HuH-7 (cell line): Measurements from ENCODE around the gene C16orf54.
"Not testable (repeated sequence)": the region's sequence is repeated elsewhere in the genome, so short reads cannot be mapped to it uniquely, and the experiment has no call there.

Source experiments
- DNase-seq: peaks from one replicate; pipeline ENCODE4 v3.0.0; 2011; ENCODE audit warnings: low spot score

C16orf54 gene

GRCh38 chr16:29745853-29746345 lies at the start of gene C16orf54:
C16orf54 (minus strand) TSS chr16:29745990; CDS start chr16:29744951, 1,039 bp downstream.
- no peak for DNase-seq

DNA sequence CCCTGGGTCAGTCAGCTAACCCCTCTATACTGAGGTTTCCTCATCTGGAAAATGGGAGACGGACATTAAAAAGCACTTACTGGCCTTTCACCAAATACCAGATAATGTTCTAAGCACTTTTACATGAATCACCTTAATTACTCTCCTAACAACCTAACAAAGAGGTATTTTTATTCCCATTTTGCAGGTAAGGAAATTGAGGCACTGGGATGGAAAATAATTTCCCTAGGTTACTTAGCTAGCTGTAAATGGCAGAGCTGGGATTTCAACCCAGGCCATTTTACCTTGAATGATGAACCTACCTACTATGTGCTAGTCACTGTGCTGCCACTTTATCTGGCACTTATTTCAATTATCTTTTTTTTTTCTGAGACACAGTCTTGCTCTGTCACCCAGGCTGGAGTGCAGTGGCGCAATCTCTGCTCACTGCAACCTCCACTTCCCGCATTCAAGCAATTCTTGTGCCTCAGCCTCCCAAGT lies 48.5 kb upstream of the C16orf54 start:
- DNase-seq = no peak

DNA sequence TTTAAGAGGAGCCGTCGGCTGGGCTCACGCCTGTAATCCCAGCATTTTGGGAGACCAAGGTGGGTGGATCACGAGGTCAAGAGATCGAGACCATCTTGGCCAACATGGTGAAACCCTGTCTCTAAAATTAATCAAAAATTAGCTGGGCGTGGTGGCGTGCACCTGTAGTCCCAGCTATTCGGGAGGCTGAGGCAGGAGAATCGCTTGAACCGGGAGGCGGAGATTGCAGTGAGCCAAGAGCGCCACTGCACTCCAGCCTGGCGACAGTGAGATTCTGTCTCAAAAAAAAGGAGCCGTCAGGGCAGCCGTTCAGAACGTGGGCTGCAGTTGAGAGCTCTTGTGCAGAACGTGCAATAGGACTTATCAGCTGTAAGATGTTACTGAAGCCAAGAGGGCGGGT lies 47.4 kb upstream of the C16orf54 start:
- not testable (repeated sequence) for DNase-seq

DNA sequence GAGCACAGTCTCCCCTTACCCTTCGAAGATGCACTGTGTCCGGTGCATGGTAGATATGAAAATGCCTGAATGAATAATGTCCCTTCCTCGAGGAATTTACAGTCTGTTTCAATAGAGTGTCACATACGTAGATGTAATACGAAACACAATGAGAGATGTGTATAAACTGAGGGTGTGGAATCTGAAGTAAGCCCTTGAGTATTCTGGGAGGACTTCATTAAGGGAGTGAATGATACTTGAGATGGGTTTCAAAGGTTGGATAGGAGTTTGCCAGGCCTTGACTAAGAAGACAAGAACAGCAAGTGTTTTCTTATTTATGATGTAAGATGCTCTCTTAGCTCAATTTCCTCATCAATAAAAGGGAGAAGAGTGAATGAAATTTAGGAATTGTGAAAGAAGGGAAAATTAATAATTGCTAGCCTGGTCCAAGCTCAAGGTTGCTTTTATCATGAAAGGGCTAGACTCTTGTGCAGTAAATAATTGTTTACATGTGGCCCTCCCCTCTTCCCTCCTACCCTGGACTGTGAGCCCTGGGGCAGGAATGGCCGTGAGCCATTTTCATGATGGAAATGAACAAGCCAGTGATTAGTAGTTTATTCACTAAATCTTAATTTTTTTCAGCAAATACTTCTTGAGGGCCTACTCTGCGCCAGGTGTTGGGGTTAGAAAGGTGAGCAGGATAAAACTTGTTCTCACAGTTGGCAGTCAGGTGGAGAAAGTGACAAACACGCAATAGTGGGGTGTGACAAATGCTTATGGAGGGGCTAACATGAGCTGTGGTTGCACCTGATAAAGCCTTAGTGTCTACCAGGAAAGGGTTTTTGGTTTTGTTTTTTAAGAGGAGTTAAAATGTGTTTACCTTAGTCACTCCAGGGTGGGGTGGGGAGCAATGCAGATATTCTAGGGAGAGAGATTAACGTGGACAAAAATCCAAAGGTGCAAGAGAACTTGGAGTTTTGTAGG lies 46.3 kb upstream of the C16orf54 start:
- no peak for DNase-seq

DNA sequence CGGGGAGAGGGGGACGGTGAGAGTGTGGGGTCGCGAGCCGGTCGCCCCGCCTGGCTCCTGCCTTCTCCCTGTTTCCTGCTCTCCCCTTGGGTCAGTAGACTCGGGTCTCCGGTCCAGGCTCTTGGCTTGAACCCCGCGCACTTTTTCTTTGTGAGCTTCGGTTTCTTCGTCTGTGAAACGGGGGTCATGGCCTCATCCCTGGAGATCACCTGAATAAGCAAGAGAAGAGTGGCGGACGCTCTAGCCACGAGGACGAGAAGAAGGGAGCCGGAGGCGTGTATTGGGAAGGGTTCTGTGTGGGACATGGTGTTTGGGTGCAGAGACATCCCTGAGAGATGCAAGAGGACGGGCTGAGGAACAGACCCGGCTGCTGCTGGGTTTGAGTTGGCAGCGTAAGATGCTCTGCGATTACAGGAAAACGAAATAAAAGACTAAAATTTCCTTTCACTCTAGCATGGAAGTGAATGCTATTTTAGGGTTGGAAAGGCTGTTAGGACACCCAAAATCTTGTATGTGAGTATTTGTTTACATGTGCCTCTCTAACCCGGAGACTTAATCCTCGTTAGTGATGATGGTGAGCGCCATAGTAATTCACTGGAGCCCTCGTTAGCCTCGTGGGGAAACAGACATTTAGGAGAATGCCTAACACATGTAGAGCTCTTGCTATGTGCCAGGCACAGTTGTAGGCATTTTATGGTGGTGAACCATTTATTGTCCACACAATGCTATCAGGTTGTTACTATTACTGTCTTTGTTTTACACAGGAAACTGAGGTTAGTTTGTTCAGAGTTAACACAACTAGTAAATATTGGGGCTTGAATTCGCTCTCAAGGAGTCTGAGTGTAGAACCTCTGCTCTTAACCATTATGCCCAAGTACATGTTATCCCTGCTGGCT lies 45.4 kb upstream of the C16orf54 start:
- no peak for DNase-seq

DNA sequence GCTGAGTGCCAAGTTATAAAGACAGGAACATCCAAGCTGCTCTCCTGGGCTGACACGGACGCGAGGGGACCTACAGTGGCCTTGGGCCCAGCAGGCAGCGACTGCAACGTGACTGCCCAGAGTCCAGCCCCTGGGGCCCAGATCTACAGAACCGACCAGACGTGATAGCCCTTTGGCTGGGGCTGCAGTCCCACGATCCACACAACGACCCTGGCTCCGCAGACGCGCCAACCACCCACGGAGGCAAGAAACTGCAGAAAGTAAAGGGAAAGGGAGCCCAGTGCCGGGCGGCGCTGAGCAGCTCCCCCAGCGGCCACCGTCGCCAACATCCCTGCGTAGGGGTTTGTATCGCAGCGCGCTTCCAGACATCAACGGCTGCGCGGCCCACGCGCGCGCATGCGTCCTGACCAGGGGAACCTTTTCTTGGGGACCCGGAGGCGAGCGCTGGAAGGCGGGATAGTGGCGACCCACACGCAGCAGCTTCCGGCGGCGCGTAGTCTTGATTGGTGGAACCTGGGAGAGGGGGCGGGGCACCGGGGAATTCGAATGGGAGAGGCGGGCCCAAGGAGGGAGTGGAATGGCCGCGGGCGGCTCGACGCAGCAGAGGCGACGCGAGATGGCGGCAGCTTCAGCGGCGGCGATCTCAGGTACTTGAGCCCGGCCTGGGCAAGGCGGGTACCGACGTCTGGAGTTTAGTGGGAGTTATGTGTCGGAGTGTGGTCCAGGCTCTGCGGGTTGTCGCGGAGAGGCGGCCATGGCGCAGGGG lies 44.6 kb upstream of the C16orf54 start, which contains the start of gene KIF22:
KIF22 (plus strand) TSS at position 569 of the 766 bp plus-strand sequence; CDS start at position 578, 9 bp downstream.
- DNase-seq = peak; percentile 99

DNA sequence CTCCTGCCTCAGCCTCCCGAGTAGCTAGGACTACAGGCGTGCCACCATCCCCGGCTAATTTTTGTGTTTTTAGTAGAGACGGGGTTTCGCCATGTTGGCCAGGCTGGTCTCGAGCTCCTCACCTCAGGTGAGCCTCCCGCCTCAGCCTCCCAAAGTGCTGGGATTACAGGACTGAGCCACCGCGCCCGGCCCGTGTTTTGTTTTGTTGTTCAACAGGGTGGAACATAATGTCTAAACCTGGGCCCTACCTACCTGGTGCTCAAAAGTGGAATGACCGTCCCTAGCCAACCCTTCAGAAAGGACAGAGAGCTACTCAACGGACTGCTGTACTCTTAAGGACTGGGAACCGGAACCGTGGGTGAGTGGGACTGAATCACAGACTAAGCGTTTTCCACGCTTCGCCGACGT lies 44.0 kb upstream of the C16orf54 start:
- DNase-seq = no peak

- DNase-seq = not testable (repeated sequence)
These were observed 41.4 kb upstream of the C16orf54 start for GRCh38 chr16:29787155-29787554.

- peak; percentile 63 for DNase-seq
These were observed 39.2 kb upstream of the C16orf54 start for GRCh38 chr16:29784901-29785500.

GRCh38 chr16:29784157-29784556 lies 38.4 kb upstream of the C16orf54 start:
- no peak for DNase-seq

DNA sequence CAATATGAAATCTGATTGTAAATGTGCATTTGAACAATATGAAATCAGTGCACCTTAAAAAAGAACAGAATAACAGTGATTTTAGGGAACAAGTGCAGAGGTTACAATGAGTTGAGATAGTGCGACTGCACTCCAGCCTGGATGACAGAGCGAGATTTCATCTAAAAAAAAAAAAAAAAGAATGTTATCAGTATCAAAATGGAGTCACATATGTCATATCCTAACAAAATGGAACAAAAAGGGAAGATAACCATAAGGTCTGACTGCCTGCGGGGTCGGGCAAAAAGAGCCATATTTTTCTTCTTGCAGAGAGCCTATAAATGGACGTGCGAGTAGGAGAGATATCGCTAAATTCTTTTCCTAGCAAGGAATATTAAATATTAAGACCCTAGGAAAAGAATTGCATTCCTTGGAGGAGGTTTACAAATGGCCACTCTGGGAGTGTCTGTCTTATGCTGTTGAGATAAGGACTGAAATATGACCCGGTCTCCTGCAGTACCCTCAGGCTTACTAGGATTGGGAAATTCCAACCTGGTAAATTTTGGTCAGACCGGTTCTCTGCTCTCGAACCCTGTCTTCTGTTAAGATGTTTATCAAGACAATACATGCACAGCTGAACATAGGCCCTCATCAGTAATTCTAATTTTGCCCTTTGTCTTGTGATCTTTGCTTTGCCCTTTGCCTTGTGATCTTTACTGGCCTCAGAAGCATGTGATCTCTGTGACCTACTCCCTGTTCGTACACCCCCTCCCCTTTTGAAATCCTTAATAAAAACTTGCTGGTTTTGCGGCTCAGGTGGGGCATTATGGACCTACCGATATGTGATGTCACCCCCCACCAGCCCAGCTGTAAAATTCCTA lies 37.5 kb upstream of the C16orf54 start:
- DNase-seq = not testable (repeated sequence)

- no peak for DNase-seq
These were observed 33.7 kb upstream of the C16orf54 start for GRCh38 chr16:29779474-29779873.

- no peak for DNase-seq
These were observed 32.0 kb upstream of the C16orf54 start, which contains the start of gene ZG16 for GRCh38 chr16:29777576-29778350. ZG16 (plus strand) TSS chr16:29778256; CDS start chr16:29779267, 1,011 bp downstream.

DNA sequence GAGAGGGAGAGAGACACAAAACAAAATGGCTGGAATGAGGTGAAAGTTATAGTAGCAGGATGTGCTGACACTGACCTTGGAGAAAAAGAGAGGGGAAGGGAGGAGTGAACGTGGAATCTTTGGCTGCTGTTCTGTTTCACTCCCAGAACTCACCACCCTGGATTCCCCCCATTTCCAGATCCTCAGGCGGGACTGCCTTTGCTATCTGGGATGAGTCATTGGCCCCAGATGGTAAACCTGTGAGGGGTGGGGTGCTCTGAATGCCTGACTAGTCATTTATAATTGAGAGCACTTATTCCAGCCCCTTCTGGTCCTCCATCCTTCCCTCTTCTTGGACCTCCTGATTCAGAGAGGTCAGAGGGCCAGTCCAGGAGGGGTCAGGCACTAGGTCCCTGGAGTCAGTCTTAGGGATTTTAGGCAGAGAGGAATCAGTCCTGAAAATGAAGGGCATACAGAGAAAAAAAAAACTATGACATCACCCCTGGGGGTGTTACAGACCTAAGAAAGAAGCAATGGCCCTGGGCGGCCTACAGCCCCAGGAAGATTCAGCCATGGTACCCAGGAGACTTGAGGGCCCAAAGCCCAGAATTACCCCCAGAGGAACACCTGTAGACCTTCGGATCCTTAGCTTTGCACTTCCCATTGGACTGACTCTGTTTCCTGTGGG lies 30.1 kb upstream of the C16orf54 start:
- DNase-seq = no peak

DNA sequence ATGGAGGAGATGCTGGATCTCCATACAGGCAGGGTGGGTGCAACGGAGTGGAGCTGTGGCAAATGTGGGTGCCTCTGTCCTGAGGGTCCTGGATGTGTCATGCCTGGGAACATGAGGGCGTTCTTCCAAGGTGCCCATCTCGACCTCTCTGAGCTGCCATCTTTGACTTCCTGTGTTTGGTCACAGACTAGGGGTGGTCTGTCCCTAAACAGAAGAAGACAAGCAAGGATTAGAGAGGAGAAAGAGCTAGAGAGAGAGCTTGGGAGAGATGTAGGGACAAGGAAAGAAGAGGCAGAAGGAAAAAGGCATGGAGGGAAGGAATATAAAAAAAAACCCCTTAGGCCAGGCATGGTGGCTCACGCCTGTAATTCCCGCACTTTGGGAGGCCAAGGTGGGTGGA lies 28.9 kb upstream of the C16orf54 start:
- DNase-seq = no peak

GRCh38 chr16:29772330-29772729 lies 26.5 kb upstream of the C16orf54 start:
- DNase-seq = not testable (repeated sequence)

GRCh38 chr16:29770250-29770929 lies 24.6 kb upstream of the C16orf54 start:
- no peak for DNase-seq

GRCh38 chr16:29769507-29769906 lies 23.7 kb upstream of the C16orf54 start:
- DNase-seq = no peak
